GM12878 (cell line): ENCODE results near the gene DLX5. TPM values are rescaled to one million over a fixed set of nuclear protein-coding genes. Genes with fewer than 3 reads are reported as not detected.

Experiments
- CHD1 ChIP-seq: IDR thresholded peaks from 2 replicates; pipeline ENCODE4 v1.6.1; 2012; ENCODE audit warnings: low read depth, low read length, improper control_type of control experiment
- CTCF ChIP-seq, 3 experiments: IDR thresholded peaks in 2 of 3; conservative IDR thresholded peaks in 1 of 3; 2 replicates each; pipeline ENCODE4 v1.5.1; 2011; ENCODE audit warnings: low read depth in 3 of 3, low read length in 3 of 3, mild to moderate bottlenecking in 3 of 3, control low read depth in 2 of 3, moderate library complexity in 2 of 3, inconsistent platforms in 1 of 3, mixed read lengths in 1 of 3; ENCODE audit not compliant: control insufficient read depth in 2 of 3, insufficient read depth in 1 of 3; ENCODE audit errors: extremely low read depth in 1 of 3
- ESRRA ChIP-seq: IDR thresholded peaks from 2 replicates; pipeline ENCODE4 v1.6.1; 2012; ENCODE audit warnings: mild to moderate bottlenecking, low read length, improper control_type of control experiment
- FOS ChIP-seq: IDR thresholded peaks from 3 replicates; pipeline ENCODE4 v1.6.1; 2011; ENCODE audit warnings: borderline replicate concordance; ENCODE audit not compliant: insufficient read length; ENCODE audit errors: extremely low read depth
- IRF4 ChIP-seq: IDR thresholded peaks from 2 replicates; pipeline ENCODE4 v1.6.1; 2011; ENCODE audit warnings: low read depth, low read length
- NFXL1 ChIP-seq: fragments of 450-650 bp; IDR thresholded peaks from 2 replicates; pipeline ENCODE4 v1.6.1; 2017; ENCODE audit warnings: antibody characterized with exemption, mild to moderate bottlenecking, borderline replicate concordance
- NR2F1 ChIP-seq: fragments of 450-650 bp; conservative IDR thresholded peaks from 2 replicates; pipeline ENCODE4 v1.6.1; 2017; ENCODE audit warnings: mild to moderate bottlenecking
- NRF1 ChIP-seq: conservative IDR thresholded peaks from 2 replicates; pipeline ENCODE4 v1.6.1; 2011; ENCODE audit warnings: mild to moderate bottlenecking, low read depth, low read length, improper control_type of control experiment
- POLR2AphosphoS2 ChIP-seq: IDR thresholded peaks from 2 replicates; pipeline ENCODE4 v1.6.1; 2011; ENCODE audit warnings: low read depth, mild to moderate bottlenecking, low read length, improper control_type of control experiment, moderate library complexity
- RAD21 ChIP-seq: IDR thresholded peaks from 2 replicates; pipeline ENCODE4 v1.6.1; 2011; ENCODE audit warnings: mild to moderate bottlenecking, low read depth, low read length, moderate library complexity; ENCODE audit not compliant: insufficient read depth
- RUNX3 ChIP-seq: IDR thresholded peaks from 2 replicates; pipeline ENCODE4 v1.6.1; 2012; ENCODE audit warnings: low read length, inconsistent platforms
- SIN3A ChIP-seq: IDR thresholded peaks from 2 replicates; pipeline ENCODE4 v1.6.1; 2012; ENCODE audit warnings: low read depth, low read length, improper control_type of control experiment
- SMC3 ChIP-seq: IDR thresholded peaks from 2 replicates; pipeline ENCODE4 v1.6.1; 2011; ENCODE audit warnings: low read length, improper control_type of control experiment, borderline replicate concordance
- SREBF2 ChIP-seq: IDR thresholded peaks from 2 replicates; pipeline ENCODE4 v1.6.1; 2012; ENCODE audit warnings: mild to moderate bottlenecking, low read length
- TCF3 ChIP-seq: IDR thresholded peaks from 2 replicates; pipeline ENCODE4 v1.6.1; 2012; ENCODE audit warnings: low read depth, mild to moderate bottlenecking, low read length, borderline replicate concordance; ENCODE audit not compliant: insufficient read depth
- YY1 ChIP-seq: IDR thresholded peaks from 2 replicates; pipeline ENCODE4 v1.6.1; 2011; ENCODE audit warnings: low read depth, mild to moderate bottlenecking, low read length
- ZNF217 ChIP-seq: fragments of 450-650 bp; IDR thresholded peaks from 2 replicates; pipeline ENCODE4 v1.6.1; 2017; ENCODE audit warnings: antibody characterized with exemption, mild to moderate bottlenecking
- ZNF274 ChIP-seq: IDR thresholded peaks from one replicate; pipeline ENCODE4 v1.8.0; 2011; ENCODE audit not compliant: insufficient read length, insufficient read depth
- polyA plus RNA-seq, 11 experiments: library from polyadenylated mRNA; depleted of rRNA in 4 of 11; unstranded in 6 of 11; stranded (reverse) in 5 of 11; fragments of >200 nt; fragmentation: Nextera tagmentation in 4 of 11; fragmentation: Illumina TruSeq in 1 of 11; extraction: Ambion mirVana in 4 of 11; extraction: Trizol in 1 of 11; gene quantifications; 1 replicate in 1 of 11; 2 replicates in 10 of 11; pipeline versions ENCODE4 v1.2.1 to v1.2.3, GENCODE V29; 2011 to 2016; ENCODE audit warnings: inconsistent platforms in 2 of 11, missing spikeins in 2 of 11, low read depth in 1 of 11
- total RNA-seq, 4 experiments: library from RNA; depleted of rRNA in 3 of 4; stranded (reverse); fragments of >200 nt in 3 of 4; fragmentation: Illumina TruSeq in 1 of 4; extraction: Trizol in 1 of 4; gene quantifications; 2 replicates each; pipeline versions ENCODE4 v1.2.1 to v1.2.3, GENCODE V29; 2013 to 2021
- TF ChIP-seq, protein P1 (sequence below): IDR thresholded peaks from 2 replicates; pipeline ENCODE4 v1.6.1; 2011; ENCODE audit warnings: mild to moderate bottlenecking, low read depth, low read length, moderate library complexity; ENCODE audit not compliant: insufficient replicate concordance
- TF ChIP-seq, protein P2 (sequence below): fragments of 450-650 bp; IDR thresholded peaks from 2 replicates; pipeline ENCODE4 v1.6.1; 2014; ENCODE audit warnings: mild to moderate bottlenecking

DLX5 gene
- total and polyA plus RNA-seq, 10 of the 15 experiments (the other 5 are each of a cell fraction or from before 2014, with no cell fraction given), result not detected

DNA sequence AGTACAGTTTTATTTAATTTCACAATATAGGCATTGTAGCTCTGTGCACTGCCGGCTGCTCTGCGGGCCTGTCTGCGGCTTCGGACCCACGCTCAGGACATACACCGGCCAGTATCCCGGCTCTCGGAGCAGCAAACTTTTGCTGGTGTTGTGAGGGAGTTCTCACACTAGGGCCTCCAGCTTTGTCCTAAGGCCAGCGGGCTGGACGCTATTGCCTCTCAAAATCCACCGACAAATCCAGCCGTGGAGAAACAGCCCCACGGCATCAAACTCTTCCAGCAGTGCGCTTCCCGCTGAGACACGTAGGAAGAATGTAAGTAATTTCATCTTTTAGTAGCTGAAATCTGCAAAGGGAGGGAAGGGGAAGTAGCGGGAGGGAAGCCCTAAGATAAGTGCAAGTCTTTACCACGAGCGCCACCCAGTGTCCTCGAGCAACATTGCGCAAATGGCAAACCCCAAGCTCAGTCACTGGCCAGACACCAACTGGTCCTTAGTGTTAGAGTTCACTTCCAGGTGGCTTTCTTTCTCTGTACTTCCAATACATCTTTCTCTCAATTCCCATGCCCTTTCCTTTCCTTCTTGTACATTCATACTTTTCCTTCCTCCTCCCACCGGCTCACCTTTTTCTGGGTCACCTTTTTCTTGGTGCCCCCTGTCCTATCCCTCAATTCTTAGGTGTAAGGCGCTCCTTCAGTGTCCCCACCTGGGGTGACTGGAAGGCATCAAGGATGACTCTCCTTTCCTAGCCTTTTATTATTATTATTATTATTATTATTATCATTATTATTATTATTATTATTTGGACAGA lies 3.0 kb upstream of the DLX5 start (continued):
- TF ChIP-seq CTCF (IDR thresholded peaks at IDR 0.05 in 2 of 3, conservative IDR thresholded peaks at IDR 0.05 in 1 of 3; ENCODE audit: control insufficient read depth in 2 of 3, extremely low read depth in 1 of 3, insufficient read depth in 1 of 3, low read depth in 3 of 3, low read length in 3 of 3), result peak; percentile 87 to 94 (median 89)
- no peak for TF ChIP-seq FOS
- TF ChIP-seq IRF4, result peak; percentile 56; the same call in 1 of the 2 replicates
- peak; percentile 93 for TF ChIP-seq RAD21
- no peak for TF ChIP-seq SIN3A
- TF ChIP-seq ZNF274, result no peak
- peak; percentile 97 for TF ChIP-seq SMC3
- TF ChIP-seq CHD1, result no peak
- no peak for TF ChIP-seq NR2F1
- no peak for TF ChIP-seq ZNF217
- TF ChIP-seq NRF1, result no peak
- TF ChIP-seq, protein P1, sequence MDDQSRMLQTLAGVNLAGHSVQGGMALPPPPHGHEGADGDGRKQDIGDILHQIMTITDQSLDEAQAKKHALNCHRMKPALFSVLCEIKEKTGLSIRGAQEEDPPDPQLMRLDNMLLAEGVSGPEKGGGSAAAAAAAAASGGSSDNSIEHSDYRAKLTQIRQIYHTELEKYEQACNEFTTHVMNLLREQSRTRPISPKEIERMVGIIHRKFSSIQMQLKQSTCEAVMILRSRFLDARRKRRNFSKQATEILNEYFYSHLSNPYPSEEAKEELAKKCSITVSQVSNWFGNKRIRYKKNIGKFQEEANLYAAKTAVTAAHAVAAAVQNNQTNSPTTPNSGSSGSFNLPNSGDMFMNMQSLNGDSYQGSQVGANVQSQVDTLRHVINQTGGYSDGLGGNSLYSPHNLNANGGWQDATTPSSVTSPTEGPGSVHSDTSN, result no peak
- no peak for TF ChIP-seq SREBF2
- TF ChIP-seq, protein P2, sequence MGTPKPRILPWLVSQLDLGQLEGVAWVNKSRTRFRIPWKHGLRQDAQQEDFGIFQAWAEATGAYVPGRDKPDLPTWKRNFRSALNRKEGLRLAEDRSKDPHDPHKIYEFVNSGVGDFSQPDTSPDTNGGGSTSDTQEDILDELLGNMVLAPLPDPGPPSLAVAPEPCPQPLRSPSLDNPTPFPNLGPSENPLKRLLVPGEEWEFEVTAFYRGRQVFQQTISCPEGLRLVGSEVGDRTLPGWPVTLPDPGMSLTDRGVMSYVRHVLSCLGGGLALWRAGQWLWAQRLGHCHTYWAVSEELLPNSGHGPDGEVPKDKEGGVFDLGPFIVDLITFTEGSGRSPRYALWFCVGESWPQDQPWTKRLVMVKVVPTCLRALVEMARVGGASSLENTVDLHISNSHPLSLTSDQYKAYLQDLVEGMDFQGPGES, result no peak
- no peak for TF ChIP-seq ESRRA
- TF ChIP-seq POLR2AphosphoS2, result no peak
- 0 out of 2 replicates have a peak, but pooled peaks have one; percentile 59 for TF ChIP-seq YY1
- no peak for TF ChIP-seq TCF3
- no peak for TF ChIP-seq NFXL1
- 0 out of 2 replicates have a peak, but pooled peaks have one; percentile 7 for TF ChIP-seq RUNX3
